Osteocyte (in vitro differentiated cells): Measurements from ENCODE around the gene GRID1. TPM values are rescaled to one million over a fixed set of nuclear protein-coding genes. Genes with fewer than 3 reads are reported as not detected.

Experiments used
- DNase-seq: peaks from one replicate; pipeline ENCODE4 v3.0.0; 2021; ENCODE audit warnings: mixed read lengths; ENCODE audit not compliant: unreplicated experiment; ENCODE audit errors: extremely low spot score
- H3K27ac Mint-ChIP-seq: one replicate; pipeline ENCODE4 v1.8.0; 2021; ENCODE audit warnings: mild to moderate bottlenecking, mixed read lengths; ENCODE audit not compliant: unreplicated experiment
- H3K27me3 Mint-ChIP-seq: one replicate; pipeline ENCODE4 v1.8.0; 2021; ENCODE audit warnings: mixed read lengths; ENCODE audit not compliant: unreplicated experiment
- H3K36me3 Mint-ChIP-seq: one replicate; pipeline ENCODE4 v1.8.0; 2021; ENCODE audit warnings: mixed read lengths; ENCODE audit not compliant: unreplicated experiment
- H3K4me1 Mint-ChIP-seq: one replicate; pipeline ENCODE4 v1.8.0; 2021; ENCODE audit warnings: mixed read lengths; ENCODE audit not compliant: unreplicated experiment
- H3K4me3 Mint-ChIP-seq: one replicate; pipeline ENCODE4 v1.8.0; 2021; ENCODE audit warnings: mild to moderate bottlenecking, moderate library complexity, mixed read lengths; ENCODE audit not compliant: unreplicated experiment
- H3K9me3 Mint-ChIP-seq: one replicate; pipeline ENCODE4 v1.8.0; 2021; ENCODE audit warnings: mixed read lengths; ENCODE audit not compliant: unreplicated experiment
- CTCF ChIP-seq: fragments of 200-600 bp; sonication (generic); IDR thresholded peaks from 2 replicates; pipeline ENCODE4 v1.5.0; 2021; ENCODE audit warnings: antibody characterized with exemption, mild to moderate bottlenecking, moderate library complexity
- total RNA-seq: library from RNA; stranded (reverse); gene quantifications from 2 replicates; pipeline ENCODE4 v1.2.1, GENCODE V29; 2021

The GRID1 gene
- total RNA-seq, 1 donor from 2014 or later: 0.11 TPM

- TF ChIP-seq CTCF: no peak
- H3K36me3 Mint-ChIP-seq: no peaks in the 10 kb centered on the region
- no peaks in the 10 kb centered on the region for H3K4me1 Mint-ChIP-seq
- no peaks in the 10 kb centered on the region for H3K9me3 Mint-ChIP-seq
- no peaks in the 10 kb centered on the region for H3K27me3 Mint-ChIP-seq
- H3K4me3 Mint-ChIP-seq: no peak overlapping the region
- DNase-seq: no peak
- H3K27ac Mint-ChIP-seq: no peak overlapping the region
These were observed 159.4 kb downstream of the GRID1 start for GRCh38 chr10:86207226-86207625.

GRCh38 chr10:86206240-86206579 is 160.4 kb downstream of the GRID1 start:
- no peak for TF ChIP-seq CTCF
- no peak for DNase-seq
- Mint-ChIP-seq H3K4me1 (no peaks in the 10 kb centered on the region), H3K4me3 (no peak overlapping the region), H3K27ac (no peak overlapping the region), H3K36me3 (no peaks in the 10 kb centered on the region), H3K9me3 (no peaks in the 10 kb centered on the region), H3K27me3 (no peaks in the 10 kb centered on the region)

GRCh38 chr10:86205306-86206239 is 161.0 kb downstream of the GRID1 start:
- no peak overlapping the region for H3K27ac Mint-ChIP-seq
- DNase-seq: no peak
- no peaks in the 10 kb centered on the region for H3K4me1 Mint-ChIP-seq
- H3K9me3 Mint-ChIP-seq: no peaks in the 10 kb centered on the region
- no peak overlapping the region for H3K4me3 Mint-ChIP-seq
- H3K36me3 Mint-ChIP-seq: no peaks in the 10 kb centered on the region
- no peaks in the 10 kb centered on the region for H3K27me3 Mint-ChIP-seq
- no peak for TF ChIP-seq CTCF

GRCh38 chr10:86204421-86205305 is 161.9 kb downstream of the GRID1 start:
- no peak for DNase-seq
- H3K4me1 Mint-ChIP-seq: no peaks in the 10 kb centered on the region
- no peaks in the 10 kb centered on the region for H3K36me3 Mint-ChIP-seq
- H3K27me3 Mint-ChIP-seq: no peaks in the 10 kb centered on the region
- no peak overlapping the region for H3K27ac Mint-ChIP-seq
- no peak for TF ChIP-seq CTCF
- no peaks in the 10 kb centered on the region for H3K9me3 Mint-ChIP-seq
- H3K4me3 Mint-ChIP-seq: no peak overlapping the region
